ENCODE results near the gene GPR78. TPM values are rescaled to one million over a fixed set of nuclear protein-coding genes. Genes with fewer than 3 reads are reported as not detected.

The GPR78 gene
- total and polyA plus RNA-seq, 2 of the 4 experiments (the other 2 are of a cell fraction): under 0.01 to 0.10 TPM

DNA sequence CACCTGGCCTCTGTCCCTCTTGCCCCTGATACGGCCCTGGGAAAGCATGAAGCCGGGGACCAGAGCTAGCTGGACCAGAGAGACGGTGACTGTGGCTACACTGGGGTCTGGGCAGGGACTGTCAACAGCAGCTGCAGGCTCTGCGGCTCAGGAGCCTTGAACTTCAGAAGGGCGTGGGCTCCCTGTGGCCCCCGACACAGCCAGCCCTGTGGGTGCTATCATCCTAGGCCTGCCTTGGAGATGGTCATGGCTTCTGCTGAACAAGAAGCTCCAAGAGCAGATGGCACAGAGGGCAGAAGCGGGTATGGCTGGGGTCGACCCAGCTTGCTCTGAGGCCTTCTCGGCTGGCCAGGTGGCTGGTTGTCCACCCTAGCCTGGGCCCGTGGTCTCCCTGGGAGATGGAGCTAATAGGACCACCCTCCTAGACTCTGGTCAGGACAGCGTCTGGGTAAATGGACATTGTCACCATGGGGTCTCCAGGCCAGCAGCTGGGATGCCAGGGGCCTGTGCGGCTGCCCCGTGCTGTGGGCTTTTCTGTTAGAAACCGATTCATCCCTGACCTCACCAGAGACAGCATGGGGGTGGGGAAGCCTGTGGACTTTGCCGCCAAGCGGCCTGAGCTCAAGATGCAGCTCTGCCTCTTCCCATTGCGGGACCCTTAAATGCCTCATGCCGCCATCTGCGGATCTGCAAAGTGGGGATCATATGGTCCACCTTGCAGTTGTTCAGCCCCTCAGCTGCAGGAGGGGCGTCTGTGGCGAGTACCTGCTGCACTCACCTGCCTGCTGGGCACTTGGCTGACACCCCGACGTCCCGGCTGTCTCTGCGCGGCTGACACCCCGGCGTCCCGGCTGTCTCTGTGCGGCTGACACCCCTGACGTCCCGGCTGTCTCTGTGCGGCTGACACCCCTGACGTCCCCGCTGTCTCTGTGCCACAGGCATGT is 33.5 kb downstream of the GPR78 start:
- Histone ChIP-seq H2BK20ac (ENCODE audit: low read depth, low read length) (no peak overlapping the region), H3K4ac (ENCODE audit: low read depth, low read length) (no peak overlapping the region), H3K23ac (ENCODE audit: low read depth, low read length) (no peak overlapping the region), H3K9ac (ENCODE audit: low read depth, low read length) (no peak overlapping the region), H3K14ac (replicated peaks; ENCODE audit: low read depth, low read length) (no peak overlapping the region), H4K20me1 (ENCODE audit: insufficient read depth, low read length) (no peaks in the 10 kb centered on the region), H3K79me1 (ENCODE audit: low read depth in 1 of 2, low read length in 2 of 2) (no peaks in the 10 kb centered on the region), H3K36me3 (ENCODE audit: control insufficient read depth, insufficient read depth, low read length) (peaks cover 47% of the 10 kb centered on the region; the same call in 1 of the 2 replicates), H3K4me1 (ENCODE audit: control insufficient read depth, insufficient read depth, low read length) (no peaks in the 10 kb centered on the region), H2BK15ac (ENCODE audit: low read depth, low read length) (no peak overlapping the region), H3K18ac (ENCODE audit: low read depth, low read length) (no peak overlapping the region), H3K27ac (ENCODE audit: insufficient read depth, low read length) (no peak overlapping the region), H2AFZ (replicated peaks; ENCODE audit: low read length, poor library complexity) (no peak overlapping the region), H3K9me3 (ENCODE audit: control insufficient read depth, insufficient read depth, low read length) (no peaks in the 10 kb centered on the region), H3K56ac (ENCODE audit: extremely low read depth, insufficient read depth, low read length) (no peak overlapping the region), H4K91ac (ENCODE audit: insufficient read depth, low read depth, low read length) (no peak overlapping the region), H4K8ac (ENCODE audit: low read depth in 2 of 2, low read length in 2 of 2) (no peak overlapping the region), H2BK5ac (ENCODE audit: low read depth, low read length, poor library complexity, severe bottlenecking) (no peak overlapping the region), H3K4me3 (ENCODE audit: insufficient read depth, low read depth, low read length) (no peak overlapping the region), H2BK120ac (ENCODE audit: low read depth, low read length) (no peak overlapping the region), H3K27me3 (ENCODE audit: control insufficient read depth, insufficient read depth, low read length) (no peaks in the 10 kb centered on the region; the same call in 1 of the 2 replicates), H3K9me1 (ENCODE audit: insufficient read depth, low read length) (no peaks in the 10 kb centered on the region), H2AK9ac (replicated peaks; ENCODE audit: low read depth, low read length, poor library complexity) (no peak overlapping the region), H2AK5ac (ENCODE audit: low read depth, low read length) (no peak overlapping the region), H3K4me2 (ENCODE audit: low read depth, low read length) (no peak overlapping the region), H4K5ac (ENCODE audit: low read depth, low read length) (no peak overlapping the region)
- in situ Hi-C loops (cut with MboI; ENCODE audit: low sequenced_read_pairs) (loop anchor here (25.0 kb wide), 1 partner anchor 401 kb away; no protein-coding TSS in a partner anchor), dilution Hi-C loops (cut with HindIII; ENCODE audit: low sequenced_read_pairs, unreplicated experiment) (no loop called here), intact Hi-C loops (cut with micrococcal nuclease) (no loop called here)
- ATAC-seq (ENCODE audit: low read depth): no peak
- POLR2A ChIA-PET (ENCODE audit: unreplicated experiment): no interaction called here
- no peak for DNase-seq
- 88% methylated on average over 14 of the region's 35 CpGs; no CpG with 5 or more reads in 1 of the 2 experiments for WGBS, 2 experiments (ENCODE audit: extremely low coverage in 2 of 2, insufficient read length in 1 of 2)
- CTCF ChIA-PET: no interaction called here
- no TSS peak for BruUV-seq (replicated peaks)
- TF ChIP-seq, protein P1, sequence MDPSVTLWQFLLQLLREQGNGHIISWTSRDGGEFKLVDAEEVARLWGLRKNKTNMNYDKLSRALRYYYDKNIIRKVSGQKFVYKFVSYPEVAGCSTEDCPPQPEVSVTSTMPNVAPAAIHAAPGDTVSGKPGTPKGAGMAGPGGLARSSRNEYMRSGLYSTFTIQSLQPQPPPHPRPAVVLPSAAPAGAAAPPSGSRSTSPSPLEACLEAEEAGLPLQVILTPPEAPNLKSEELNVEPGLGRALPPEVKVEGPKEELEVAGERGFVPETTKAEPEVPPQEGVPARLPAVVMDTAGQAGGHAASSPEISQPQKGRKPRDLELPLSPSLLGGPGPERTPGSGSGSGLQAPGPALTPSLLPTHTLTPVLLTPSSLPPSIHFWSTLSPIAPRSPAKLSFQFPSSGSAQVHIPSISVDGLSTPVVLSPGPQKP (IDR thresholded peaks at IDR 0.05; ENCODE audit: borderline replicate concordance, low read depth, low read length): no peak
- TF ChIP-seq MXI1 (IDR thresholded peaks at IDR 0.05; ENCODE audit: borderline replicate concordance, low read depth, low read length): no peak
- no peak for TF ChIP-seq BHLHE40 (IDR thresholded peaks at IDR 0.05; ENCODE audit: low read depth, low read length)
- TF ChIP-seq RCOR1 (IDR thresholded peaks at IDR 0.05; ENCODE audit: insufficient replicate concordance, low read length): no peak
- no peak for TF ChIP-seq RAD21 (IDR thresholded peaks at IDR 0.05; ENCODE audit: low read length)
- TF ChIP-seq CHD1 (IDR thresholded peaks at IDR 0.05; ENCODE audit: low read depth, low read length): no peak
- TF ChIP-seq POLR2A (IDR thresholded peaks at IDR 0.05; ENCODE audit: low read depth, low read length): no peak
- TF ChIP-seq, protein P2, sequence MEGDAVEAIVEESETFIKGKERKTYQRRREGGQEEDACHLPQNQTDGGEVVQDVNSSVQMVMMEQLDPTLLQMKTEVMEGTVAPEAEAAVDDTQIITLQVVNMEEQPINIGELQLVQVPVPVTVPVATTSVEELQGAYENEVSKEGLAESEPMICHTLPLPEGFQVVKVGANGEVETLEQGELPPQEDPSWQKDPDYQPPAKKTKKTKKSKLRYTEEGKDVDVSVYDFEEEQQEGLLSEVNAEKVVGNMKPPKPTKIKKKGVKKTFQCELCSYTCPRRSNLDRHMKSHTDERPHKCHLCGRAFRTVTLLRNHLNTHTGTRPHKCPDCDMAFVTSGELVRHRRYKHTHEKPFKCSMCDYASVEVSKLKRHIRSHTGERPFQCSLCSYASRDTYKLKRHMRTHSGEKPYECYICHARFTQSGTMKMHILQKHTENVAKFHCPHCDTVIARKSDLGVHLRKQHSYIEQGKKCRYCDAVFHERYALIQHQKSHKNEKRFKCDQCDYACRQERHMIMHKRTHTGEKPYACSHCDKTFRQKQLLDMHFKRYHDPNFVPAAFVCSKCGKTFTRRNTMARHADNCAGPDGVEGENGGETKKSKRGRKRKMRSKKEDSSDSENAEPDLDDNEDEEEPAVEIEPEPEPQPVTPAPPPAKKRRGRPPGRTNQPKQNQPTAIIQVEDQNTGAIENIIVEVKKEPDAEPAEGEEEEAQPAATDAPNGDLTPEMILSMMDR (conservative IDR thresholded peaks at IDR 0.05; ENCODE audit: low read depth, low read length): no peak
- TF ChIP-seq NFE2L2 (IDR thresholded peaks at IDR 0.05; ENCODE audit: low read depth, low read length): no peak
- no peak for TF ChIP-seq CEBPB (IDR thresholded peaks at IDR 0.05; ENCODE audit: low read depth, low read length)
- TF ChIP-seq MAFK (IDR thresholded peaks at IDR 0.05; ENCODE audit: low read depth, low read length): no peak

Measured in IMR-90 (cell line).